DOHH2 (cell line): ENCODE measurements around the gene PRRC2B.

Experiments
- H3F3A ChIP-seq: fragments of 200-600 bp; sonication (generic), shearing (Covaris generic); 2 replicates; pipeline ENCODE4 v1.6.0; 2016; ENCODE audit warnings: antibody characterized with exemption, mild to moderate bottlenecking; ENCODE audit not compliant: control insufficient read depth, insufficient read depth
- H3K27ac ChIP-seq: fragments of 200-600 bp; sonication (generic); 2 replicates; pipeline ENCODE4 v1.5.1; 2014; ENCODE audit warnings: low read depth, mild to moderate bottlenecking, low read length, moderate library complexity
- H3K27me3 ChIP-seq: fragments of 200-600 bp; sonication (generic); 2 replicates; pipeline ENCODE4 v1.6.1; 2014; ENCODE audit warnings: mild to moderate bottlenecking, low read length, mixed read lengths; ENCODE audit not compliant: control insufficient read depth
- H3K36me3 ChIP-seq: fragments of 200-600 bp; sonication (generic); 2 replicates; pipeline ENCODE4 v1.6.1; 2014; ENCODE audit warnings: mild to moderate bottlenecking, low read length, moderate library complexity, mixed read lengths; ENCODE audit not compliant: control insufficient read depth
- H3K4me1 ChIP-seq: fragments of 200-600 bp; sonication (generic); 2 replicates; pipeline ENCODE4 v1.6.1; 2014; ENCODE audit warnings: mild to moderate bottlenecking, low read length, mixed read lengths; ENCODE audit not compliant: control insufficient read depth
- H3K4me2 ChIP-seq: fragments of 200-600 bp; sonication (generic); 2 replicates; pipeline ENCODE4 v1.6.0; 2014; ENCODE audit warnings: mild to moderate bottlenecking, low read length, moderate library complexity
- H3K4me3 ChIP-seq: fragments of 200-600 bp; sonication (generic); 2 replicates; pipeline ENCODE4 v1.5.1; 2014; ENCODE audit warnings: mild to moderate bottlenecking, low read length, mixed read lengths
- H3K79me2 ChIP-seq: fragments of 200-600 bp; sonication (generic); 2 replicates; pipeline ENCODE4 v1.6.1; 2014; ENCODE audit warnings: mild to moderate bottlenecking, low read length, mixed read lengths; ENCODE audit not compliant: control insufficient read depth
- H3K9me2 ChIP-seq: fragments of 200-600 bp; sonication (generic); replicated peaks from 2 replicates; pipeline ENCODE4 v1.6.1; 2014; ENCODE audit warnings: mild to moderate bottlenecking, low read length, mixed read lengths; ENCODE audit not compliant: control insufficient read depth
- H3K9me3 ChIP-seq: fragments of 200-600 bp; sonication (generic); 2 replicates; pipeline ENCODE4 v1.6.1; 2014; ENCODE audit warnings: antibody characterized with exemption, low read length, mixed read lengths; ENCODE audit not compliant: control insufficient read depth, insufficient read depth
- H4K20me1 ChIP-seq: fragments of 200-600 bp; sonication (generic); 2 replicates; pipeline ENCODE4 v1.6.0; 2014; ENCODE audit warnings: low read depth, mild to moderate bottlenecking, antibody characterized with exemption, low read length, moderate library complexity; ENCODE audit not compliant: control insufficient read depth, insufficient read depth
- CTCF ChIP-seq: fragments of 200-600 bp; sonication (generic); IDR thresholded peaks from one replicate; pipeline ENCODE4 v1.5.1; 2014; ENCODE audit warnings: antibody characterized with exemption, mild to moderate bottlenecking, low read depth, low read length; ENCODE audit not compliant: poor library complexity, severe bottlenecking
- EZH2phosphoT487 ChIP-seq: fragments of 200-600 bp; sonication (generic); IDR thresholded peaks from 2 replicates; pipeline ENCODE4 v1.6.1; 2017; ENCODE audit warnings: borderline replicate concordance, mild to moderate bottlenecking, antibody characterized with exemption, low read length, moderate library complexity, mixed read lengths

PRRC2B gene

GRCh38 chr9:131418143-131419025 lies 24.5 kb downstream of the PRRC2B start:
- H3K27ac ChIP-seq: no peak overlapping the region
- peaks cover 53% of the 10 kb centered on the region for H4K20me1 ChIP-seq
- no peaks in the 10 kb centered on the region for H3K9me2 ChIP-seq
- no peaks in the 10 kb centered on the region for H3K27me3 ChIP-seq
- no peak overlapping the region for H3K4me2 ChIP-seq
- peaks cover 100% of the 10 kb centered on the region for H3K79me2 ChIP-seq
- no peak overlapping the region for H3K4me3 ChIP-seq
- H3K9me3 ChIP-seq: 0 out of 2 replicates have a peak, but pooled peaks cover 3% of the 10 kb centered on the region
- peaks cover 3% of the 10 kb centered on the region; the same call in 1 of the 2 replicates for H3F3A ChIP-seq
- H3K36me3 ChIP-seq: peaks cover 80% of the 10 kb centered on the region
- no peak for TF ChIP-seq CTCF
- TF ChIP-seq EZH2phosphoT487: no peak
- peaks cover 68% of the 10 kb centered on the region for H3K4me1 ChIP-seq

GRCh38 chr9:131419026-131419614 lies 25.2 kb downstream of the PRRC2B start:
- Histone ChIP-seq H3F3A (peaks cover under 1% of the 10 kb centered on the region; the same call in 1 of the 2 replicates), H3K79me2 (peaks cover 100% of the 10 kb centered on the region), H3K27ac (no peak overlapping the region)

GRCh38 chr9:131419716-131420115 lies 25.8 kb downstream of the PRRC2B start:
- H3K27ac ChIP-seq: no peak overlapping the region
- no peaks in the 10 kb centered on the region for H3K27me3 ChIP-seq
- no peaks in the 10 kb centered on the region for H3F3A ChIP-seq
- peaks cover 64% of the 10 kb centered on the region for H4K20me1 ChIP-seq
- H3K79me2 ChIP-seq: peaks cover 100% of the 10 kb centered on the region
- no peak for TF ChIP-seq EZH2phosphoT487
- no peak for TF ChIP-seq CTCF
- H3K9me3 ChIP-seq: no peaks in the 10 kb centered on the region
- no peak overlapping the region for H3K4me3 ChIP-seq
- H3K36me3 ChIP-seq: peaks cover 80% of the 10 kb centered on the region
- peaks cover 70% of the 10 kb centered on the region for H3K4me1 ChIP-seq
- H3K4me2 ChIP-seq: no peak overlapping the region
- H3K9me2 ChIP-seq: no peaks in the 10 kb centered on the region

More at GRCh38 chr9:131419026-131419614, 25.2 kb downstream of the PRRC2B start:
- no peak overlapping the region for H3K4me3 ChIP-seq
- no peaks in the 10 kb centered on the region for H3K27me3 ChIP-seq
- peaks cover 80% of the 10 kb centered on the region for H3K36me3 ChIP-seq
- H3K9me3 ChIP-seq: no peaks in the 10 kb centered on the region
- H3K4me1 ChIP-seq: peaks cover 70% of the 10 kb centered on the region
- no peak for TF ChIP-seq EZH2phosphoT487
- TF ChIP-seq CTCF: no peak
- no peak overlapping the region for H3K4me2 ChIP-seq
- no peaks in the 10 kb centered on the region for H3K9me2 ChIP-seq
- H4K20me1 ChIP-seq: peaks cover 60% of the 10 kb centered on the region
